K562 (cell line): ENCODE results near the gene NOS2. TPM values are rescaled to one million over a fixed set of nuclear protein-coding genes. Genes with fewer than 3 reads are reported as not detected.

Experiments
- ATAC-seq: fragments of 200-7000 bp; cut with Tn5 transposase; 3 replicates; pipeline ENCODE4 v1.9.1; 2020; ENCODE audit warnings: moderate library complexity
- BruUV-seq: library from RNA; stranded (reverse); fragments of 400-500 nt; replicated peaks from 2 replicates; lab custom pipeline; 2021; lab: Mats Ljungman, UMichigan
- CTCF ChIA-PET: fragments of 300-600 bp; formaldehyde crosslinking; extraction: SDS; loops from one replicate; lab custom pipeline; 2021; ENCODE audit warnings: low intra/inter-chr PET ratio; lab: Yijun Ruan, JAX
- POLR2A ChIA-PET: fragments of 300-600, 350-650 bp; sonication (Branson Sonifier 250); formaldehyde crosslinking; extraction: SDS; loops from one replicate; lab custom pipeline; 2021; ENCODE audit warnings: antibody characterized with exemption, inconsistent platforms; lab: Yijun Ruan, JAX
- DNase-seq, 4 experiments: peaks; one replicate each; pipeline versions ENCODE4 v3.0.0 to v3.0.0-alpha.2; 2011 to 2018; ENCODE audit warnings: low spot score in 3 of 4, mixed read lengths in 3 of 4; ENCODE audit errors: extremely low read depth in 1 of 4
- FAIRE-seq: peaks from 2 replicates; lab custom pipeline; 2011; peaks lifted over from hg19 to GRCh38; lab: Jason Lieb, UNC
- H2AFZ ChIP-seq: 2 replicates; pipeline ENCODE4 v1.6.0; 2011; ENCODE audit warnings: low read depth, low read length, control low read depth, inconsistent platforms
- H3K27ac ChIP-seq: fragments of 200-600 bp; 3 replicates; pipeline ENCODE4 v1.8.0; 2011; ENCODE audit warnings: low read depth, mild to moderate bottlenecking, control low read depth, inconsistent platforms, low read length, moderate library complexity, mixed read lengths; ENCODE audit errors: extremely low read depth
- H3K27me3 ChIP-seq, 2 experiments: fragments of 300-600 bp in 1 of 2; 2 replicates in 1 of 2; 3 replicates in 1 of 2; pipeline versions ENCODE4 v1.6.0 to v1.8.0; 2011; ENCODE audit warnings: inconsistent platforms in 2 of 2, low read length in 2 of 2, mild to moderate bottlenecking in 1 of 2, mixed read lengths in 1 of 2, moderate library complexity in 1 of 2; ENCODE audit not compliant: control insufficient read depth in 2 of 2, insufficient read depth in 2 of 2
- H3K36me3 ChIP-seq: fragments of 300-600 bp; 3 replicates; pipeline ENCODE4 v1.8.0; 2011; ENCODE audit warnings: mild to moderate bottlenecking, low read length, inconsistent platforms; ENCODE audit not compliant: control insufficient read depth, insufficient read depth
- H3K4me1 ChIP-seq, 2 experiments: fragments of 200-600 bp in 1 of 2; replicated peaks in 1 of 2; 2 replicates in 1 of 2; 3 replicates in 1 of 2; pipeline versions ENCODE4 v1.5.1 to v1.8.0; 2011; ENCODE audit warnings: inconsistent platforms in 2 of 2, low read length in 2 of 2, mild to moderate bottlenecking in 1 of 2, mixed read lengths in 1 of 2, moderate library complexity in 1 of 2; ENCODE audit not compliant: control insufficient read depth in 2 of 2, insufficient read depth in 2 of 2
- H3K4me2 ChIP-seq: 2 replicates; pipeline ENCODE4 v1.6.1; 2011; ENCODE audit warnings: low read length, control low read depth, inconsistent platforms, mixed read lengths; ENCODE audit not compliant: insufficient read depth
- H3K4me3 ChIP-seq: fragments of 200-600 bp; sonication (generic), shearing (Covaris generic); 2 replicates; pipeline ENCODE4 v1.5.1; 2016; ENCODE audit warnings: control low read depth, inconsistent platforms
- H3K79me2 ChIP-seq: fragments of 200-600 bp; 3 replicates; pipeline ENCODE4 v1.8.0; 2011; ENCODE audit warnings: low read length, inconsistent platforms; ENCODE audit not compliant: control insufficient read depth, insufficient read depth
- H3K9ac ChIP-seq, 2 experiments: 2 replicates each; pipeline versions ENCODE4 v1.6.0 to v1.6.1; 2011; ENCODE audit warnings: low read depth in 2 of 2, low read length in 2 of 2, control low read depth in 1 of 2, inconsistent platforms in 1 of 2, mild to moderate bottlenecking in 1 of 2, mixed read lengths in 1 of 2; ENCODE audit not compliant: insufficient read depth in 1 of 2
- H3K9me1 ChIP-seq: one replicate; pipeline ENCODE4 v1.6.0; 2011; ENCODE audit warnings: inconsistent platforms, mild to moderate bottlenecking, low read length, moderate library complexity; ENCODE audit not compliant: control insufficient read depth, insufficient read depth
- H3K9me3 ChIP-seq: replicated peaks from 2 replicates; pipeline ENCODE4 v1.5.1; 2011; ENCODE audit warnings: low read depth, low read length, inconsistent platforms; ENCODE audit not compliant: control insufficient read depth, insufficient read depth
- H4K20me1 ChIP-seq: replicated peaks from 2 replicates; pipeline ENCODE4 v1.6.1; 2011; ENCODE audit warnings: low read length, inconsistent platforms, mixed read lengths; ENCODE audit not compliant: control insufficient read depth, insufficient read depth
- ARID1B ChIP-seq: fragments of 450-650 bp; IDR thresholded peaks from 2 replicates; pipeline ENCODE4 v1.6.1; 2016; ENCODE audit warnings: antibody characterized with exemption, mild to moderate bottlenecking, inconsistent platforms
- ATF6 ChIP-seq: sonication (generic); formaldehyde crosslinking; IDR thresholded peaks from 2 replicates; pipeline ENCODE4 v1.4.0; 2020; ENCODE audit warnings: mild to moderate bottlenecking, missing genetic modification reagents
- NFXL1 ChIP-seq: fragments of 450-650 bp; formaldehyde crosslinking; IDR thresholded peaks from 2 replicates; pipeline ENCODE4 v1.4.0; 2021; ENCODE audit warnings: mild to moderate bottlenecking
- RAD51 ChIP-seq: fragments of 450-650 bp; IDR thresholded peaks from 2 replicates; pipeline ENCODE4 v1.7.1; 2016; ENCODE audit warnings: low read depth, mild to moderate bottlenecking, borderline replicate concordance
- SMAD4 ChIP-seq: fragments of 250-450 bp; sonication (Bioruptor Pico); conservative IDR thresholded peaks from 2 replicates; pipeline ENCODE4 v1.8.0; 2021; ENCODE audit warnings: inconsistent platforms, mild to moderate bottlenecking, moderate library complexity
- TEAD1 ChIP-seq, 2 experiments: fragments of 450-650 bp in 1 of 2; sonication (generic) in 1 of 2; formaldehyde crosslinking; IDR thresholded peaks; 2 replicates each; pipeline versions ENCODE4 v1.4.0 to v1.8.0; 2020 to 2022; ENCODE audit warnings: mild to moderate bottlenecking in 2 of 2, missing genetic modification reagents in 1 of 2
- ZNF277 ChIP-seq: fragments of 250-450 bp; sonication (Bioruptor Pico); IDR thresholded peaks from 2 replicates; pipeline ENCODE4 v1.8.0; 2022; ENCODE audit warnings: inconsistent platforms, mild to moderate bottlenecking, moderate library complexity, borderline replicate concordance
- ZNF3 ChIP-seq: fragments of 250-450 bp; sonication (Bioruptor Pico); IDR thresholded peaks from 2 replicates; pipeline ENCODE4 v1.5.0; 2021; ENCODE audit warnings: mild to moderate bottlenecking, moderate library complexity
- WGBS: fragments of 100-300 bp; shearing (Covaris generic); methylation state at CpG from one replicate; pipeline ENCODE4 v1.1.6; 2016; ENCODE audit warnings: low coverage, mixed read lengths; ENCODE audit not compliant: insufficient coverage; ENCODE audit errors: missing lambda C conversion rate; 5-methylcytosine and 5-hydroxymethylcytosine counted together
- in situ Hi-C: fragments of 300-500 bp; cut with MboI; formaldehyde crosslinking; loops from 4 replicates; pipeline ENCODE4 v1.15.0; 2018; ENCODE audit warnings: inconsistent platforms, mixed read lengths
- intact Hi-C: fragments of 100-400 bp; cut with micrococcal nuclease; formaldehyde crosslinking; loops from 2 replicates; pipeline ENCODE4 v1.14.2; 2022
- polyA plus RNA-seq, 8 experiments: library from polyadenylated mRNA; depleted of rRNA in 4 of 8; stranded (reverse) in 5 of 8; unstranded in 3 of 8; fragments of >200 nt; fragmentation: Nextera tagmentation in 2 of 8; fragmentation: Illumina TruSeq in 1 of 8; extraction: Ambion mirVana in 2 of 8; extraction: Trizol in 1 of 8; gene quantifications; 2 replicates each; pipeline versions ENCODE4 v1.2.1 to v1.2.3, GENCODE V29; 2011 to 2014; ENCODE audit warnings: inconsistent platforms in 1 of 8, missing spikeins in 1 of 8
- total RNA-seq, 7 experiments: library from RNA; depleted of rRNA in 6 of 7; stranded (reverse); fragments of >200 nt in 6 of 7; fragmentation: Illumina TruSeq in 2 of 7; extraction: Trizol in 2 of 7; gene quantifications; 2 replicates each; pipeline versions ENCODE4 v1.2.1 to v1.2.3, GENCODE V29; 2011 to 2021; ENCODE audit warnings: low replicate concordance in 1 of 7

The NOS2 gene
- total and polyA plus RNA-seq, 9 of the 15 experiments (the other 6 are each of a cell fraction or from before 2014, with no cell fraction given) = not detected

GRCh38 chr17:27818401-27819105 lies 18.2 kb upstream of the NOS2 start:
- Histone ChIP-seq H3K9me3 (peaks cover 2% of the 10 kb centered on the region; the same call in 1 of the 2 replicates), H3K4me1 (no peaks in the 10 kb centered on the region), H3K9ac (no peak overlapping the region), H3K79me2 (no peaks in the 10 kb centered on the region), H3K36me3 (no peaks in the 10 kb centered on the region), H4K20me1 (no peaks in the 10 kb centered on the region; the same call in 1 of the 2 replicates), H2AFZ (no peak overlapping the region), H3K4me2 (no peak overlapping the region), H3K27ac (no peak overlapping the region), H3K4me3 (no peak overlapping the region), H3K9me1 (no peaks in the 10 kb centered on the region), H3K27me3 (peaks cover under 1 to 10% of the 10 kb centered on the region in 2 experiments; a peak in 2 of 5 replicates)
- CTCF ChIA-PET = no interaction called here
- ATAC-seq (no peak), FAIRE-seq (no peak), DNase-seq (no peak)
- in situ Hi-C loops (no loop called here), intact Hi-C loops (no loop called here)
- POLR2A ChIA-PET = no interaction called here
- BruUV-seq = no TSS peak
- 0% methylated on average over 7 of the region's 7 CpGs for WGBS
- TF ChIP-seq RAD51 (no peak), ATF6 (no peak), ZNF3 (CRISPR knock-in tag) (no peak), ARID1B (no peak), ZNF277 (CRISPR knock-in tag) (no peak), TEAD1 (CRISPR knock-in tag; IDR thresholded peaks at IDR 0.05) (no peak), SMAD4 (CRISPR knock-in tag) (no peak), NFXL1 (no peak)
